Right renal cortex interstitium (tissue), 3 donors: Measurements from ENCODE around the gene DHRS7B. TPM values are rescaled to one million over a fixed set of nuclear protein-coding genes. Genes with fewer than 3 reads are reported as not detected.

Experiments used
- DNase-seq, 3 donors: peaks; one replicate each; pipeline ENCODE4 v3.0.0-alpha.2; 2013; ENCODE audit warnings: low read depth in 3 of 3, low spot score in 2 of 3
- polyA plus RNA-seq, 3 donors: library from polyadenylated mRNA; unstranded; fragments of 120-200 nt; gene quantifications; one replicate each; pipeline ENCODE4 v1.2.1, GENCODE V29; 2013; ENCODE audit not compliant: insufficient read length in 3 of 3

Gene DHRS7B
- polyA plus RNA-seq, 3 donors, result 37.3 to 45.3 (median 42.4) TPM

DNA sequence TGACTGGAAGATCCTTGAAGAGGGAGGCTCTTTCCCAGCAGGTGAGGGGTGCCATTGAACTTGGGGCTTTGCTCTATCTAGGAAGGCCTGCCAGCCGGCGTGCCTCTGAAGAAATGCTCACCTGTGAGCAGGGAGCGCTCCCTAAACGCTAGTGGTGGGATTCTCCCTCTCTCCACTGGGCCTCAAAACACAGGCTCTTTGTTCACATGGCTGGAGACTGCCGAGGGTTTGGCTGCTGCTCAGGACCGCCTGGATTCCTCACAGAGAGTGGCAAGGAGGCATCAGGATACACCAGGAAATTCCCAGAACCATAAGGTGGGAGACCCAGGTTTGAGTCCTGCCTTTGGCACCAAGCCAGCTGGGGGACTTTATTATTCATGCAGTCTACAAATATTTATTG, 104.8 kb downstream of the DHRS7B start:
- DNase-seq, result no peak

DNA sequence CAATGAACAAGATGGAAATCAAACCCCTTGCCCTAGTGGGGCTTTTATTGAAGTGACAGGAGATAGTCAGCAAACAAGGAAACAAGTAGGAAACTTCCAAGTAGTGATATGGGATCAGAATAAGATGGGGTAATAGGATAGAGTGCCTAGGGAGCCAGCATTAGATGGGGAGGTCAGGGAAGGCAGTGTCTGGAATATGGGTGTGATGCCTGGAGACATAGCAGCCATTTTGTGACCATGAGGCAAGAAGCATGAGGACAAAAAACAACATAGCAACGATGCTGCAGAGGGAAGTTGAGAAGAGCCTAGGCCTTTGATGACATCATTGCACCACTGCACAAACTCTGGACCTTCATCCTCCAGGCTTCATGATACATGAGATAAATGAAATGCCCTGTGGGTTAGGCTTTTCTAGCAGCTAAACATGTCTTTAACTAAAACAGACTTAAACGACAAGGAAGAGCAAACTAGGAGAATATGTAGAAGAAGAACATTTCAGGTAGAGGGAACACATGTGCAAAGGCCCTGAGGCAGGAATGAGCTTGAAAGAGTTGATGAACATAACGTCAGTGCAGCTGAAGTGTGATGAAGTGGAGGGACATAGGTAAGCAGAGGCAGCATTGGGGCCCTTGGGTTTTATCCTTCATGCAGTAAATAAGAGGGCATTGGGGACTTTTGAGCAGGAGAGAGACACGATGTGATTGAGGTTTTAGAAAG, 105.4 kb downstream of the DHRS7B start:
- no peak for DNase-seq

DNA sequence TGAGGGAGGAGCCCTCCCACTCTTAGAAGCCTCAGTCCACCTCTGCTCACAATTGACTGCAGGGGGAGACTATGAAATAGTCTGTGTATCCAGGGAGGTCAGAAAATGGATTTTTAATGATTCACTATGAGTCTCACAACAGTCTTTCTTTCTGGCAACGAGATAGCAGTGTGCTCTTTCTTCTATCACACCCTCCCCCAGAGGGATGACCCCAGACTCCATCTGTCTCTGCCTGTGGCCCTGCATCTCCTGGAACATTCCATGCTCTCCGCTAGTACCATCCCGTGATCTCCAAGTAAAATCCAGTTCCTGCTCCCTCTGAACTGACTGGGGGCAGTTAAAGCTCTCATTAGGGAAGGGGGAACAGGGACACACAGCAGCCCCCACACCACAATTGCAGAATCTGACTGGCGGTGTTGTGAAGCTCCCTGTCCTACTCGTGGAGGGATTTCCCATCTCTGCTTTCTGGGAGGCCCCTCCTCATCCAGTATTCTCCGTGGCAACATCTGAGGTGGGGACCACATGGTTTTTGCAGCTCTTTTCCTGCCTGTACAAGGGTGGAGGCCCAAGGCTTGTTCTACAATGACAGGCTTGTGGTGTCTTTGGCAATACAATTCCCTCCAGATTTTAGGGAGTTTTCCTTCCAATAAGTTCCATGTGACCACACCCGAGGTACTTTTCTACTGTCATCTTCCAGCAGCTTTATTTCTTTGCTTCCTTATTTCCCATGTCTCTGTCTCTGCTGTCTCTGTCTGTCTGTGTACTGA, 107.0 kb downstream of the DHRS7B start:
- DNase-seq, result no peak

DNA sequence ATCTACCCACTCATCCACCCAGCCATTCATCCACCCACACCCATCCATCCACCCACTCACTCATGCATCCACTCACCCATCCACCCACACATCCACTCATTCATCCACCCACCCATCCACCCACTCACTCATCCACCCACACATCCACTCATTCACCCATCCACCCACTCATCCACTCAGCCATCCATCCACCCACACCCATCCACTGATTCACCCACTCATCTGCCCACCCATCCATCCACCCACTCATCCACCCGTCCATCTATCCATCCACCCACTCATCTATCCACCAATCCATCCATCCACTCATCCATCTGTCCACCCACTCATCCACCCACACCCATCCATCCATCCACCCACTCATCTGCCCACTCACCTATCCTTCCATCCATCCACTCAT, 109.2 kb downstream of the DHRS7B start:
- DNase-seq, result no peak

DNA sequence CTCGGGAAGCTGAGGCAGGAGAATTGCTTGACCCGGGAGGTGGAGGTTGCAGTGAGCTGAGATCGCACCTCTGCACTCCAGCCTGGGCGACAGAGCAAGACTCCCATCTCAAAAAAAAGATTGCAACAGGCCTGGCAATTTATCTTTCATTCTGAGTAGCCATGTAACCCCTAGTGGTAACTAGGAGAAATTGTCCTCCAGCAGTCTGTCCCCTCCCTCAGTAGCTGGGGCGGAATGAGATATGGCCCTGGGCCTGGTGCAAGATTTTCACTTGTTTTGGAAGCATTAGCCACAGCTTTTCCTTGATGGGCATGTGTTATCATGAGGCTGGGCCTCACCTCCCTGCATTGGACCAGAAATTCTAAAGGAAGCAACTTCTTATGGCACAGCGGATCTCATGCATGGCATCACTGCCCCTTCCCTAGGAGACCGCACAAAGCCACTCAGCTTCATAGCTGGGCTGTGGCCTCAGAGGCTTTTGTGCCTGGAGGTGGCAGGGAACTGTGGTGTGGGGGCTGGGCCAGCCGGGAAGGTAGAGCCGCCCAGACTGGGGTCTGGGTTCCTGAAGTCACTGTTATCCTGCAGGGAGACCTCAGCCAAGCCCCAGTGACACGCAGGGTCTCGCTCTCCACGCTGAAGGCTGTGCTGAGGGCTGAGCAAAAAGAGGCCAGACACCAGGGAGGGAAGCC, 113.1 kb downstream of the DHRS7B start:
- DNase-seq, result no peak

DNA sequence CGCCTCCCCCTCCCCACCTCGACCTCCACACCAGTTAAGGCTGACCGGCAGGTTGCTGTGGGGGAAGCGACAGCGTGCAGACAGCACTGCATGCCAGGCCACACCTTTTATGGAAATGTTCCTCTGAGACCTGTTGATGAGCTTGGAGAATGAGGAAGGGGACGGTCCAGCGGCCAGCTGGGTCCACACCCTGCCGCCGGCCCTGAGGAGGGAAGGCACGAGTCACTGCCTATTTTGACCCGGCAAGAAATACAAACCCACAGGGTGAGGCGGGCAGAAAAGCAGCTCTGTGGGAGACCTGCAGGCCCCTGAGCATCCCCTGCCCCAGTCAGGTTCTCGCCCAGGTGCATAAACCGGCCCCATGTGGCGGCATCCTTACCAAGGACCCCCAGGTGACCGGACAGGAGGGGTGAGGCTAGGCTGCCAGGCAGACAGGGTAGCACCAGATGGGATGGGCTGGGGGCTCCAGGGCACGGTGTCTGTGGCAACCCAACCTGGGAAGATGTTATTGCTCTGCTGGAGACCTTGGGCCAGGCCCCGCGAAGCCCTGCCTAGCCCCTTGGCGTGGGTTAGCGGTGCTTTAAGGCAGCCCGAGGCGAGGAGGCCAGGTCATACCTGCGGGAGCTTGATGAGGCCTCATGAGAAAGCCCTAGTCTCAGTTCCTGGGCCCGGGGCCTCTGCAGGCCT, 113.7 kb downstream of the DHRS7B start:
- no peak for DNase-seq

Other genes starting within 250 kb of the DHRS7B start
- 100 to 1,000 TPM; 217 to 235 (median 223) TPM for gene USP22, start 84.0 kb upstream of the DHRS7B start, polyA plus RNA-seq
- 10 to 100 TPM; 21.2 to 24.9 (median 21.9) TPM for gene TMEM11, start 87.2 kb downstream of the DHRS7B start, polyA plus RNA-seq
- 10 to 100 TPM; 11.3 to 12.6 (median 12.1) TPM for gene NATD1, start 126.4 kb downstream of the DHRS7B start, polyA plus RNA-seq
- gene MAP2K3, start 157.7 kb downstream of the DHRS7B start, polyA plus RNA-seq, result 10 to 100 TPM; 17.3 to 21.8 (median 17.6) TPM
- 1 to 10 TPM; 5.3 to 8.0 (median 5.4) TPM for gene KCNJ12, start 249.4 kb downstream of the DHRS7B start, polyA plus RNA-seq